HG02840 (cell line): ENCODE data around the gene HPS6.
A peak's percentile ranks its signal among the peaks of the same experiment; 100 is the strongest.

Source experiments
- ATAC-seq: cut with Tn5 transposase; IDR thresholded peaks from one replicate; pipeline ENCODE4 v1.9.1; 2021; ENCODE audit warnings: mild to moderate bottlenecking, moderate library complexity, moderate number of reproducible peaks; ENCODE audit not compliant: unreplicated experiment, low FRiP score

HPS6 gene

DNA sequence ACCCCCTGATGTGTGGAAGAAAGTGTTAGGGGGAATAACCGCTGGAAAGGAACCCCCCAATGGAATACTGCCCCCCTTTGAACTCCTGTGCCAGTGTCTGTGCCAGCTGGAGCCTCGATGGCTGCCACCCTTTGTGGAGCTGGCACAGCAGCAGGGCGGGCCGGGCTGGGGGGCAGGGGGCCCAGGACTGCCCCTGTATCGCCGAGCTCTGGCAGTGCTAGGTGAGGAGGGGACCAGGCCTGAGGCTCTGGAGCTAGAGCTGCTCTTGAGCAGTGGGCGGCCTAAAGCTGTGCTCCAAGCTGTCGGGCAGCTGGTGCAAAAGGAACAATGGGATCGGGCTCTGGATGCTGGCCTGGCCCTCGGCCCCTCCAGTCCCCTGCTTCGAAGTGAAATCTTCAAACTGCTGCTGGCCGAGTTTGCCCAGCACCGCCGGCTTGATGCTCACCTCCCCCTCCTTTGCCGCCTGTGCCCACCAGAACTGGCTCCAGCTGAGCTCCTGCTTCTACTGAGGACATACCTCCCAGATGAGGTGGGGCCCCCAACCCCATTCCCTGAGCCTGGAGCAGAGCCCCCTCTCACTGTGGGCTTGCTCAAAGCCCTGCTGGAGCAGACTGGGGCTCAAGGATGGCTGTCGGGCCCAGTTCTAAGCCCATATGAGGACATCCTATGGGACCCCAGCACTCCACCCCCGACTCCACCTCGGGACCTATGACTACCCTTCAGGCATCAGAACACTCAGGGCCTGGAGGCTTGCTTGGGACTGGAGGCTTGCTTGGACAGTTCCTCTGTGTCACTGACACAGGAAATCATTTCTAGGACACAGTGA lies 2.2 kb downstream of the HPS6 start:
- ATAC-seq: no peak

DNA sequence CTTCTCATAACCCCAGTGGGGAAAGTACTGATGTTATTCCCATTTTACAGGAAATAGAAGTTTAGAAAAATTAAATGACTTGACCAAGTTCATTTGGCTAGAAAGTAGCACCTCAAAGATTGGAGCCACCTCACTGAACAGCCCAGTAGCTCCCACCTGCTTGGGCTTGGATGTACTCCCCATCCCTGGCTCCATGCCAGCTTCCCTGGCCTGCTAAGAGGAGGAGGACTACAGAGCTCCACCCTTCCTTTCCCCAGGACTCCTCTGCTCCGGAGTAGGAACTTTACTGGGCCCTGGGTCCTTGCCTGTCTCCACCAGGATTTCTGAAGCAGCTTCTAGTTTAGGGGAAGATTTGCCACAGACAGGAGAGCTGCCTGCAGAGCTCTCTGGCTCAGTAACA lies 3.1 kb downstream of the HPS6 start:
- no peak for ATAC-seq

DNA sequence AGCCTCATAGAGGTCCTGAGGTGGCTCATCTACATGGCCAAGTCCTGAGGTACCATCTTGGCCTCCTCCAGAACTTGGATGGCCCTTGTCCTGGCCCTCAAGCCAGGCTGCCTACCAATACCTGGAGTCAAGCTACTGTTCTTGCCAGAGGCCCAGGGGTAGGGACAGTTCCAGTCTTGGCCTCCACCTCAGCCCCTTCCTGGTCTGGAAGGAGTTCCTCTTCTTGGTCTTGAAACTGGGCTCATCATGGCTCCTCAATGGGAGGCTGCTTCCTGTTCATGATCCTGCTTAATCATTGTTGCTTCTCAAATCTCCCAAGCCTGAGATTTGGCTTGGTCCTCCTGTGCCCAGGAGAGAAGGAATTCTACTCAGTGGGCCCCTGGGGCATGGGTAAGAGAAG lies 3.9 kb downstream of the HPS6 start:
- ATAC-seq: no peak

DNA sequence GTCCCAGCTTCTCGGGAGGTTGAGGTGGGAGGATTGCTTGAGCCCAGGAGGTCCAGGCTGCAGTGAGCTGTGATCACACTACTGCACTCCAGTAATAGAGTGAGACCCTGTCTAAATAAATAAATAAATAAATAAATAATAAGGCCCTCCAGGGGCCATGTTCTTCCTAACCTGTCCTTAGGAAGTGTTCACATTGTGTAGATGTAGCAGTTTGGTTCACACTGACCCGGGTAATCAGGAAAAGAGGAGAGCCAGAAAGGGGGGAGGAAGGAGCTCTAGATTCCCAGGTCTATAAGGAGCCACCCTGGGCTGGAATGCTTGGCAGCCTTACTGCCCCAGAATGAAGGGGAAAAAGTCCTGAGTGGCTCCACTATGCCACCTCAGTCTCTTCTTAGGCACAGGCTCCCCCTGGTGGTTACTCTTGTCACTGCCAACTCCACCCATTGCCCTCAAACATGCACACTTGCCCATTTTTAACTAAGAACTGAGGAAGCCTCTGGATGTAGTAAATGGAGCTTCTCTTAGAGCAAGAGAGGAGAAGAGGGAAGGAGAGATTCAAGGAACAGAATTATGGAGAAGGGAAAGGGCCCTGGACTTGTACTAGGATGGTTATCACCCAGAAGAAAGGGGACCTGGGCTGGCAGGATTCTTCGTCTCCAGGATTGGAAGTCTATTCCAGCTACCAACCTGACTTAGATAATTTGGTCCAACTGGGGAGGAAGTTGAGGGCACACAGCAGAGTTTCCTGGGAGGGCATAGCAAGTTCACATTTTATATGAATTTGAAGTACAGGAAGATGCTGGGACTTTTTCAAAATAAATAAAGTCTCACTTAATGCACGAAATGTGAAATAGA lies 7.8 kb downstream of the HPS6 start:
- no peak for ATAC-seq

DNA sequence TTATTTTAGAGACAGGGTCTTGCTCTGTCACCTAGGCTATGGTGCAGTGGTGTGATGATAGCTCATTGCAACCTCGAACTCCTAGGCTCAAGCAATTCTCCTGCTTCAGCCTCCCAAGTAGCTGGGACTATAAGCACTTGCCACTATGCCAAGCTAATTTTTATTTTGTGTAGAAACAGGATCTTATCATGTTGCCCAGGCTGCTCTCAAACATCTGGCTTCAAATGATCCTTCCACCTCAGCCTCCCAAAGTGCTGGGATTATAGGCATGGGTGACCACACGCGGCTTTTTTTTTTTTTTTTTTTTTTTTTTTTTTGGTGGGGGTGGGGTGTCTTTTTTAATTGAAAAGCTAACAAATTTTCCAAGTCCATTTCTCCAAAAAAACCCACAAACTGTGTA lies 18.4 kb downstream of the HPS6 start:
- no peak for ATAC-seq

DNA sequence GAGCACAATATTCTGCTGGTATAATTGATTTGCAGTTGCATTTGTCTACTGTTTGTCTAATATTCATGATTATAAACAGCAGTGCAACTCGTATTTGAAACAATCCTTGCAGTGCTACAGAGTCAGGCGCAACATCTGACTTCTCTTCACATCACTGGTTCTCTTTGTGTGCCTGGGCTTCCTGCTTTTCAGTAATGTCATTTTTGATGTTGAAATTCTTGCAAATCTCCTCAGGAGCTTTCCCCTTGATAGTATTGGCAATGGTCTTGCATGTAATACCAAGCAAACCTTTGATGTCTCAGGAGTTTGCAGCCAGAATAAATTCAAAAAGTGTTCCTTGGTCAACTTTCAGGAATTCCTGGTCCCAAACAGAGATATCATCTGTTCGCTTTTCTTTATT lies 20.2 kb downstream of the HPS6 start:
- no peak for ATAC-seq

DNA sequence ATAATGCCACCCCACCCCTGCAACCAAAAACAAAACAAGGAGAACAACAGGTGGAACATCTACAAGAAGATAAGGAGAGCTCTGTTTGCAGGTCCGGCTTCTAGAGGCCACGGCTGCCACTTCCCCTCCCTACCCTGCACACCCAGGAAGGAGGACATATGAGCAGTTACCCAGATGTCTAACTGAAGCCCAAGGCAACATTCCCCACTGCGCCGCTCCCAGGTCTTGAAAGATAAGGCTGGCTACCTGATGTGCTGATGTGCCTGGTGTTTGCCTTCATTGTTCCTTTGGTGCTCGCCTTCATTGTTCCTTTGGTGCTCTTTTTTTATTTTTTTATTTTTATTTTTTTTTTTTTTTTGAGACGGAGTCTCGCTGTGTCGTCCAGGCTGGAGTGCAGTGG lies 21.0 kb downstream of the HPS6 start:
- no peak for ATAC-seq

DNA sequence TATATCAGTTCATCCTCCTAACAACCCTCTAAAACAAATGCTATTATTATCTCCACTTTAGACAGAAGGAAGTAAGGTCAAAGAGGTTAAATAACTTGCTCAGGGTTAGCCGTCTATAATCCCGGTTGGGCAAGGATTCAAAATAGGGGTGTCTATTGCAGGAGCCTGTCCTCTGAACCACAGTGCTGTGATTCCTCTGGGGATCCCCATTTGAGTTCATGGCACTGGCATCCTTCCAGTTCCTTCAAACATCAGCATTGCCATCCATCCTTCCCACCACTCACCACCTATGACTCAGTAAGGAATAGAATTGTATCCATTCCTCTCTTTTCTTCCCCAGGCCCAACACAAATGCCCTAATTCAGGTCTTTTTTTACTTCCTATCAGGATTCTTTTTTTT lies 25.6 kb downstream of the HPS6 start:
- ATAC-seq: no peak

DNA sequence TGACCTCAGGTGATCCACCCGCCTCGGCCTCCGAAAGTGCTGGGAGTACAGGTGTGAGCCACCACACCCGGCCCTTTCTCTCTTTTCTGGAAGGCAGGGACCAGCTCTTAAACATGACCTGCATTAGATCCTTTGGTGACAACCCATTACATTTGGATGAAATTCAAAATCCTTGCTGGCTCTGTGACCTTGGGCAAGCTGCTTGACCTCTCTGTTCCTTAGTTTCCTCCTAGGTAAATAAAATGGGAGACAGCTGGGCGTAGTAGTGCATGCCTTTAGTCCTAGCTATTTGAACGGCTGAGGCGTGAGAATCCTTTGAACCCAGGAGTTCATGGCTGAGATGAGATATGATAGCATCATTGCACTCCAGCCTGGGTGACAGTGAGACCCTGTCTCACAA lies 31.3 kb downstream of the HPS6 start:
- no peak for ATAC-seq

DNA sequence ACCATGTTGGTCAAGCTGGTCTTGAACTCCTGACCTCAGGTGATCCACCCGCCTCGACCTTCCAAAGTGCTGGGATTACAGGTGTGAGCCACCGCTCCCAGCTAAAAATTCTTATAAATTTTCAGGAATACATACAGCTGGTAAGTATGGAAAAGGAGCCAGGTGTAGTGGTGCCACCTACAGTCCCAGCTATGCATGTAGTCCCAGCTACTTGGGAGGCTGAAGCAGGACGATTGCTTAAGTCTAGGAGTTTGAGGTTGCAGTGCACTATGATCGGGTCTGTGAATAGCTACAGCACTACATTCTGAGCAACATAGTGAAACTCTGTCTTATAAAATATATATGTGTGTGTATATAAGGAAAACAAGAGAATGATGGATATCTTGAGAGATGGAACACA lies 36.0 kb downstream of the HPS6 start:
- ATAC-seq: no peak

DNA sequence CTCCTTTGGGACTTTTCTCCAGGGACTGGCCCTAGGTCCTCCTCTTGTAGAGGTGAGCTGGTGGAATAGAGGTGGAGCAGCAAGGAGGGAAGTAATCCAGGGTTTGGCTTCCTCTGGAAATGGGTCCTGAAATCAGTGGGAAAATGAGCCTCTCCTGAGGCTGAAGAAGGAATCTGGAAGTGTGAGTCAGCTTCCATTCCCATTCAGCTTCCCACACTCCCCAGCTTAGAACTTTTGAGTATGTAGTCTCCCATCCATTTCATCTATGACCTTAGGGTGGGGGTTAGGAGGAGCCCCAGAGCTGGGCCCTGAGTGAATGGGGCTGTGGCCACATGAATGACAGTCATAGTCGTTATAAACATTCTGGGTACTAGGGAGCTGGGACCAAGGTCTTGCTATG lies 37.3 kb downstream of the HPS6 start:
- ATAC-seq: no peak

DNA sequence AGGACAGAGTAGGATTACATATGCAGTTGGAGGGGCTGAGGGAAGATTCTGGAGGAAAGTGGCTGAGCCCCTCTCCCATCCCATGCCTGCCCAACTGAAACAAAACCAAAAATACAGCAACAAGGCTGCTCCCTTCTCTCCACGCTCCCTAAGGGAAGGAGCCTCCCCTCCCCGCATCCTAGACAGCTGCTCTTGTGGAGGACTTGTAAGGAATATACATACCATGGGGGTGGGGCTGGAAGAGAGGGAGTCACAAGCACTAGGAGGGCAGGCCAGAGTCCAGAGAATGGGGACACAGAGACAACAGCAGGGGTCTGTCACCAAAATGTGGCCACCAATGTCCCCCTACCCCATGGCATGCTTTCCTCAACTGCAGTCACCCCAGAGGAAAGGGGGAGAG lies 41.8 kb downstream of the HPS6 start:
- no peak for ATAC-seq

DNA sequence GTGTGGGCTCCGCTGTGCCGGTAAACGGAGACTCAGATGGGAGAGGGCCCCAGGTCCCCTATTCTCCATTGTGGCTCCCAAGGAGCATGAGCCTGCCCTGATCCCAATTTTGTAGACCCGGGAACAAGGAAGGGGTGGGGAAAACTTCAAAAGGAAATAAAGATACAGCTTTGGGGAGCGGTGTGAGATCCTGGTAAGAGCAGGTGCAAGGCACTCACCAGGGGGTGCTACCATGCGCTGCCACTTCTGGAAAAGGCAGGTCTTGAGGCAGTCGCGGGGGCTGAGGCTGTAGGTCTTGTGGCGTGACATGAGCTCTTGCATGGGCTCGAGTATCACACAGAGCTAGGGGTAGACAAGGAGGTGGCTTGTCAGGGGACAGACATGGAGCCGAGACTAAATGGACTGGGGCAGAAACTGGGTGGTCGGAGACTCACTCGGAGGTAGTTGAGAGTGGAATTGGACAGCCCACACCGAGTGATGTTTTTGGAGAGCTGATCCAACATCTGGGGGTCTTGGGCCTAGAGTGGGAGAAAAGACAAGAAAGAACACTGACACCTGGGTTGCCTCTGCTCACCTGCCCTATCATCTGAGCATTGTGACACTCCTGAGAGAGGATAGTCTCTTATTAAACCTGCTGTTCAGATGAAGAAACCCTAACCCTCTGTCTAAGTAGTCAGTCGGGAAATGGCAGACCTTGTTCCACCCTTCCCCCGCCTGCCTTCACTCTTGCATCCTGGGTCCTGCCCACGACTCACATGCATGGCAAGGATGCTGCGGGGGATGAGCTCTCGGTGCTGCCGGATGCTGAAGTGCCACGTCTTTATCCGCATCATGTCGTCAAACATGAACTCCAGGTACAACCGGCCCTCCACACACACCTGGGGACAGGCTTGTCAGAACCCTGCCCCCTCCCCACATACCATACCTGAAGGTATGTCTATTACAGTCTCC lies 44.3 kb downstream of the HPS6 start:
- no peak for ATAC-seq

DNA sequence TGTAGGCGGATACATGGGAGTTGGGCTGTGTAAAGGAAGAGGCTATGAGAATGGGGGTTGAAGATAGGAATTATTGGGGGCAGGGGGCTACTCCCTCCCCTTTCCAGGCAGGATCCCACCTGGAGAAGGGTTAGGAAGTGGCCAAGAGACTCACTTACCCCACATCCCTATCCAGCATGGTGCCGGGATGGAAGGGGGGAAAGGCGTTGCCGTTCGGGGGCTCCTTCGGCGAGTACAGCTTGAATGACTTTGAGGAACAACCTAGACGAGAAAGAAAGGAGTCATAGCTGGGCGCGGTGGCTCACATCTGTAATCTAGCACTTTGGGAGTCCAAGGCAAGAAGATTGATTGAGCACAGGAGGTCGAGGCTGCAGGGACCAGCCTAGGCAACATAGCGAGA lies 46.1 kb downstream of the HPS6 start:
- ATAC-seq: no peak

DNA sequence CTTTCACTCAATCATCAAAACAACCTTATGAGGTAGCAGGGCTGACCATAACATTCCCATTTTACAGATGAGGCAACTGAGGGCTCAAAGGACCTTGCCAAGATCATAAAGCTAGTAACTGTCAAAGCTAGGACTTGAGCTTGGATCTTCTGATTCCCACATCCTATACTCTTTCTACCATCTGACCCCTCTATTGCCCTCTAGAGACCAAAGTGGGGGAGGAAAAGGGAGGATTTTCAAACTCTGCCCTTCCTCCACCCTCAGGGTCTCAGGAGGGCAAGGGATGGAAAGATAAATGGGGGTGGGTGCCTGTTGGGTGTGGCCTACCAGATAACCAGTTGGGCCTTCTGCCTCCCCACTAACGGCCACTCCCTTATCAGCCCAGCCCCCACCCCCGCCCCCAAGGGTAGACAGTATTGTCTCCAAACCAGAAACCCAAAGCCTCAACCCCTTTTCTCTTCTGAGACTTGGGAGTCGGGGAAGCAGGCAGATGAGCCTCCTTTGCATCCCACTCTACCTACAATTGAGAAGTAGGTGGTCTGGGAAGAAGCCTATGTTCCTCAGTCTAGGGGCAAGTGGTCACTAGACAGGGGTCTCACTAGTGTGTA lies 47.2 kb downstream of the HPS6 start:
- ATAC-seq: no peak

DNA sequence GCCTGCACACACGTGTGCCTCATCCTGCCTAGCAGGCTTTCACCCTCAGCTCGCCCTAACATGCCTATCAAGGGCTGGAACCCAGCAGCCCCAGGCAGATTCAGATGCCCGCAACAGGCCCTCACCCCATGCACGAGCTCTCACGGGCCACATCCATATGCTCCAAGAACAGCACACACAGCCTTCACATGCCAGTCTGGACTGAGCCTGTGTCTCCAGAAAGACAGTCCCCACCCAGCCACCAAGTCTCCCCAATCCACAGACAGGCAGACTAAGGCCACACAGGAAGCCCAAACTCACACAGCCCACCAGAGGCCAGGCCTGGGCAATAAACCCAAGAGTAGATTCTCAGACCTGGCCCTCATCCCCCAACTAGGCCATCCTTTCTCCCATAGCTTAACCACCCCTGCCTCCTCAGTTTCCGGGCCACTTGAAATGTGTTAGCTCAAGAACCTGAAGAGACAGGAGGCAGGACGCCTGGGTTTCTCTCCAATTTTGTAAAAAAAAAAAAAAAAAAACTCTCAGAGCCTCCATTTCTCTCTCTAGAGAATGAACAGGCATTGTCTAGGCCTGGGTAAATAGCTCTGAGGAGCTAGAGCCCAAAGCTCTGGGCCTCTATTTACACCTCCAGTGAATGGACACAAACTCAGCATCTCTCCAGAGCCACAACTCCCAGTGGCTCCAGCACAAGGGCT lies 48.3 kb downstream of the HPS6 start:
- ATAC-seq: no peak

DNA sequence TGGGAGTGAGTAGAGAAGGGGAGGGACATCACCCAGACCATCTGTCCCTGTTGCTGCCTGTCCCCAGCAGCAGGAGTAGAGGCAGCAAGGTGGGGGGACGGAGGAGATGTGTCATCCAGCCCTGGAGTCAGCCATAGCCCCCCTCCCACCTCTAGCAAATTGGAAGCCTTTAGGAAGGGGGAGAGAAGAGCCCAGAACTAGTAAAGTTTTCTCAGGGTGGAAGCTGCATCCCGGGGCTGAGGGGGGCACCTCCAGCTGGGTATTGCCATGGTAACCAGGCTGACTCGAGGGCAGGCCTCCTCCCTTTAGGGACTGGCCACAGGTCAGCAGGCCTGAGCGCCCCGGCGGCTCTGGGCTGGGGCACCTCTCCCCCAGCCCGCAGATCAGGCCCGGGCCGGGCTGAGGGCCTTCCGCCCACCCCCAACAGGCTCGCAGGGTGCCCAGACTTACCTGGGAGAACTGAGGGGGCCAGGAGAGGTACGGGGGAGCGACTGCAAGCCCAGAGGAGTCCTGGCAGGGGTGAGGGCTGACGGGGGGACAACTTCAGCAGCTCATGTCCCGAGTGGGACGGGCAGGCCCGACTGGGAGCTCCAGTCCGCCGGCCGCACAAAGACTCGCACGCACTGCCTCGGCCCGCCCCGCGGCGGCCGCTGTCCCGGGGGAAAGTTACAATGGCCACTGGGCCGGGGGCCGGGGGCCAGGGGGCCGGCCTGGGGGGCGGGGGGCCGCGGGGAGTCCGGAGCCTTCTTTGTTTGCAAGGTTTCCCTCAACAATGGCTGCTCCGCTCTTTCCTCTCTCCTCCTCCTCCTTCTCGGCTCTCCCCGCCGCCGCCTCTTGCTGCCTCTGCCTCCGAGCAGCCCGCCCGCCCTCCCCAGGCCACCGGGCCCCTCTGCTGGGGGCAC lies 49.1 kb downstream of the HPS6 start:
- ATAC-seq: peak; percentile 5

DNA sequence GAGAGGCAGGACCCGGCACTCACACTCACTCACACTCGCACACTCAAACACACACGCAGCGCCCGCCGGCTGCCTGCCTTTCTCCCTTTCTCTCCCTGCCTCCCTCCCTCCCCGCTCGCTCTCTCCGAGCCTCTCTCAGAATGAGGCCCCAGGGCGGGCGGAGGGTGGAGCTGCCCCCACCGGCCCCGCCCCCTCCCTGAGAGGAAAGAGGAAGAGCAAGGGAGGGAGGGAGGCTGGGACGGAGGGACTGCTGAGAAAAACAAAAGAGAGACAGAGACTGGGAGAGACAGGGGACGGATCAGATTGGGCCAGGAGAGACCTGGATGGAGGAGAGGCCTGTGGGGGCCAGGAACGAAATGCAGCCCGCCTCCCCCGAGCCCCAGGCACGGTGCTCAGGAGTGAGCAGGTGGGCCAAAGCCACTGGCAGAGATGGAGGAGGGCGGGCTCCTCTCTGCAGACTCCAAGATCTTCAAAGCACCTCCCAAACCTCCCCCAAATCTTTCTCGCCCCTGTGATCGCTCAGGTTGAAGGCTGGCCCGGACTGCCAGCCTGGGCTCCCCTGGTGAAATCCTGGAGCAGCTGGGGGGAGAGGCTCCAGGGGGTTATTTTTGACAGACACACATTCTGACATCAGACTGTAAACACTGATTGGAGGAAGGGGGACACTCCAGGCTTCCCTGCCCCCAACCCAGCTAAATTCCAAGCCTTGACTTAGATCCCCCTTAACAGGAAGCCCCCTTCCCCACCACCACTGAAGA lies 49.9 kb downstream of the HPS6 start:
- ATAC-seq: peak; percentile 53
